Nephron (organoid): ENCODE data around the gene GPNMB.

Source experiments
- H3K27ac Mint-ChIP-seq, 3 experiments: 2 replicates each; pipeline ENCODE4 v1.8.0; 2020; ENCODE audit warnings: mixed read lengths in 3 of 3, mild to moderate bottlenecking in 2 of 3, moderate library complexity in 1 of 3
- H3K27me3 Mint-ChIP-seq: 2 replicates; pipeline ENCODE4 v1.8.0; 2021; ENCODE audit warnings: low read depth, mild to moderate bottlenecking, moderate library complexity, mixed read lengths
- H3K36me3 Mint-ChIP-seq: 2 replicates; pipeline ENCODE4 v1.8.0; 2020; ENCODE audit warnings: low read depth, mixed read lengths
- H3K4me1 Mint-ChIP-seq: 2 replicates; pipeline ENCODE4 v1.8.0; 2020; ENCODE audit warnings: mixed read lengths
- H3K4me3 Mint-ChIP-seq, 3 experiments: 2 replicates each; pipeline ENCODE4 v1.8.0; 2020; ENCODE audit warnings: mild to moderate bottlenecking in 3 of 3, mixed read lengths in 3 of 3, moderate library complexity in 2 of 3
- H3K9me3 Mint-ChIP-seq: 2 replicates; pipeline ENCODE4 v1.8.0; 2020; ENCODE audit warnings: mixed read lengths
- CTCF ChIP-seq, 3 experiments: fragments of 200-600 bp; sonication (generic); IDR thresholded peaks; one replicate each; pipeline ENCODE4 v1.5.0; 2021; ENCODE audit warnings: antibody characterized with exemption in 3 of 3; ENCODE audit not compliant: unreplicated experiment in 3 of 3

GPNMB gene

GRCh38 chr7:23267357-23267756 lies 20.8 kb downstream of the GPNMB start:
- H3K27me3 Mint-ChIP-seq, result peaks cover 10% of the 10 kb centered on the region
- no peak for TF ChIP-seq CTCF (IDR thresholded peaks at IDR 0.05; ENCODE audit: unreplicated experiment in 3 of 3)
- H3K27ac Mint-ChIP-seq, result no peak overlapping the region
- no peak overlapping the region for H3K4me3 Mint-ChIP-seq
- no peaks in the 10 kb centered on the region for H3K9me3 Mint-ChIP-seq
- H3K4me1 Mint-ChIP-seq, result no peaks in the 10 kb centered on the region
- no peaks in the 10 kb centered on the region for H3K36me3 Mint-ChIP-seq

GRCh38 chr7:23268167-23268566 lies 21.6 kb downstream of the GPNMB start:
- H3K4me1 Mint-ChIP-seq, result peaks cover 3% of the 10 kb centered on the region
- no peak overlapping the region for H3K27ac Mint-ChIP-seq
- no peaks in the 10 kb centered on the region for H3K9me3 Mint-ChIP-seq
- H3K27me3 Mint-ChIP-seq, result peaks cover 13% of the 10 kb centered on the region
- H3K36me3 Mint-ChIP-seq, result no peaks in the 10 kb centered on the region
- TF ChIP-seq CTCF (IDR thresholded peaks at IDR 0.05; ENCODE audit: unreplicated experiment in 3 of 3), result no peak
- H3K4me3 Mint-ChIP-seq, result no peak overlapping the region

- Mint-ChIP-seq H3K4me3 (no peak overlapping the region), H3K27me3 (peaks cover 18% of the 10 kb centered on the region), H3K27ac (no peak overlapping the region), H3K9me3 (no peaks in the 10 kb centered on the region), H3K36me3 (no peaks in the 10 kb centered on the region), H3K4me1 (peaks cover 9% of the 10 kb centered on the region)
- no peak for TF ChIP-seq CTCF (IDR thresholded peaks at IDR 0.05; ENCODE audit: unreplicated experiment in 3 of 3)
These were observed 22.2 kb downstream of the GPNMB start for GRCh38 chr7:23268746-23269145.

- Mint-ChIP-seq H3K9me3 (no peaks in the 10 kb centered on the region), H3K27me3 (peaks cover 18% of the 10 kb centered on the region), H3K4me3 (no peak overlapping the region), H3K27ac (no peak overlapping the region), H3K4me1 (peaks cover 27% of the 10 kb centered on the region), H3K36me3 (no peaks in the 10 kb centered on the region)
- TF ChIP-seq CTCF (IDR thresholded peaks at IDR 0.05; ENCODE audit: unreplicated experiment in 3 of 3), result no peak
These were observed 25.7 kb downstream of the GPNMB start for GRCh38 chr7:23272275-23272674.

GRCh38 chr7:23273141-23273599 lies 26.6 kb downstream of the GPNMB start:
- H3K9me3 Mint-ChIP-seq, result no peaks in the 10 kb centered on the region
- TF ChIP-seq CTCF (IDR thresholded peaks at IDR 0.05; ENCODE audit: unreplicated experiment in 3 of 3), result peak; percentile 61 to 69 (median 62)
- H3K4me3 Mint-ChIP-seq, result no peak overlapping the region
- H3K36me3 Mint-ChIP-seq, result no peaks in the 10 kb centered on the region
- H3K27ac Mint-ChIP-seq, result no peak overlapping the region
- peaks cover 18% of the 10 kb centered on the region for H3K27me3 Mint-ChIP-seq
- H3K4me1 Mint-ChIP-seq, result peaks cover 27% of the 10 kb centered on the region

- peaks cover 27% of the 10 kb centered on the region for H3K4me1 Mint-ChIP-seq
- no peaks in the 10 kb centered on the region for H3K36me3 Mint-ChIP-seq
- TF ChIP-seq CTCF (IDR thresholded peaks at IDR 0.05; ENCODE audit: unreplicated experiment in 3 of 3), result no peak
- peak overlapping the region in 1 of 3 experiments; percentile 8 for H3K4me3 Mint-ChIP-seq
- H3K27ac Mint-ChIP-seq, result peak overlapping the region; percentile 56 to 81 (median 69)
- H3K9me3 Mint-ChIP-seq, result no peaks in the 10 kb centered on the region
- peaks cover 17% of the 10 kb centered on the region for H3K27me3 Mint-ChIP-seq
These were observed 29.3 kb downstream of the GPNMB start for GRCh38 chr7:23275912-23276311.
